Measurements from ENCODE around the gene EEF2K. TPM values are rescaled to one million over a fixed set of nuclear protein-coding genes. Genes with fewer than 3 reads are reported as not detected.

The EEF2K gene
- total and polyA plus RNA-seq, 2 of the 13 experiments (the other 11 are each of a cell fraction or from before 2014, with no cell fraction given), result 22.0 to 23.8 TPM

DNA sequence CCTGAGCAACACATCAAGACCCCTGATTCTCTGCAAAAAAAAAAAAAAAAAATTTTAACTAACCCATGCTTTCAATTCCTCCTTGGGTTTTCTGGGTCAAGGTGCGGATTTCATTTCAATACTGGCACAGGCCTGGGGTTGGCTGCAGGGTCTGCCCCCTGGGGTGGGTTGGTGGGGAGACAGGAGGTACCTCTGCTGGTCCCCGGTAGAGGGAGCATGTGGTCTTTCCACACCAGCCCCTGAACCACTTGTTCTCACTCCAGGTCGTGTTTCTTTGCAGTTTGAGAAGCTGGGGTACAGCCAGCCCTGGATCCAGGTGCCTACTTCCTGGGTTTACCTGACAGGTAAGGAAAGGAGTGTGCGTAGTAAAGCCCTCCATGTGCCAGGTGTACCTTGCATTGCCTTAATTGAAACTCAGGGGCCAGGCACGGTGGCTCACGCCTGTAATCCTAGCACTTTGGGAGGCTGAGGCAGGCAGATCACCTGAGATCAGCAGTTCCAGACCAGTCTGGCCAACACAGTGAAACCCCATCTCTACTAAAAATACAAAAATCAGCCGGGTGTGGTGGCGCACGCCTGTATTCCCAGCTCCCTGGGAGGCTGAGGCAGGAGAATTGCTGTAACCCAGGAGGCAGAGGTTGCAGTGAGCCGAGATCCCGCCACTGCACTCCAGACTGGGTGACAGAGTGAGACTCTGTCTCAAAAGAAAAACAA lies 22.0 kb upstream of the EEF2K start (continued):
- no peak for TF ChIP-seq ZMAT5 (CRISPR knock-in tag; IDR thresholded peaks at IDR 0.05; ENCODE audit: borderline replicate concordance, low read depth)
- TF ChIP-seq IRF9 (CRISPR knock-in tag; IDR thresholded peaks at IDR 0.05; ENCODE audit: borderline replicate concordance), result no peak
- no peak for TF ChIP-seq SP4 (CRISPR knock-in tag; IDR thresholded peaks at IDR 0.05)
- no peak for TF ChIP-seq ZHX2 (IDR thresholded peaks at IDR 0.05; ENCODE audit: low read depth)
- no peak for TF ChIP-seq ZHX2 (CRISPR knock-in tag; IDR thresholded peaks at IDR 0.05; ENCODE audit: borderline replicate concordance)
- TF ChIP-seq ZNF230 (CRISPR knock-in tag; IDR thresholded peaks at IDR 0.05), result no peak
- no peak for TF ChIP-seq NR2C2 (CRISPR knock-in tag; IDR thresholded peaks at IDR 0.05; ENCODE audit: borderline replicate concordance)
- TF ChIP-seq PATZ1 (CRISPR knock-in tag; IDR thresholded peaks at IDR 0.05), result peak; percentile 42; the same call in 1 of the 2 replicates
- TF ChIP-seq ZNF160 (CRISPR knock-in tag; IDR thresholded peaks at IDR 0.05), result no peak
- no peak for TF ChIP-seq ZNF691 (CRISPR knock-in tag; IDR thresholded peaks at IDR 0.05; ENCODE audit: borderline replicate concordance, low read depth)
- TF ChIP-seq FOXP1 (IDR thresholded peaks at IDR 0.05), result no peak
- no peak for TF ChIP-seq FOXP1 (CRISPR knock-in tag; IDR thresholded peaks at IDR 0.05)
- no peak for TF ChIP-seq KDM6A (CRISPR knock-in tag; IDR thresholded peaks at IDR 0.05; ENCODE audit: low read depth)
- no peak for TF ChIP-seq SSRP1 (CRISPR knock-in tag; IDR thresholded peaks at IDR 0.05)
- no peak for TF ChIP-seq ZNF589 (CRISPR knock-in tag; conservative IDR thresholded peaks at IDR 0.05)
- no peak for TF ChIP-seq ISL2 (CRISPR knock-in tag; IDR thresholded peaks at IDR 0.05)

Measured in HepG2 (cell line).